Retinal pigment epithelial cell (primary cell): Measurements from ENCODE around the gene TRIM3.

Source experiments
- DNase-seq: peaks from one replicate; pipeline ENCODE4 v3.0.0-alpha.2; 2010; ENCODE audit warnings: low read depth
- H3K4me3 ChIP-seq: 2 replicates; pipeline ENCODE4 v1.5.1; 2011; ENCODE audit warnings: mild to moderate bottlenecking, low read length, control low read depth, moderate library complexity
- TF ChIP-seq, protein P1 (sequence below): conservative IDR thresholded peaks from 2 replicates; pipeline ENCODE4 v1.5.1; 2011; ENCODE audit warnings: low read depth, low read length, control low read depth, inconsistent platforms

TRIM3 gene

DNA sequence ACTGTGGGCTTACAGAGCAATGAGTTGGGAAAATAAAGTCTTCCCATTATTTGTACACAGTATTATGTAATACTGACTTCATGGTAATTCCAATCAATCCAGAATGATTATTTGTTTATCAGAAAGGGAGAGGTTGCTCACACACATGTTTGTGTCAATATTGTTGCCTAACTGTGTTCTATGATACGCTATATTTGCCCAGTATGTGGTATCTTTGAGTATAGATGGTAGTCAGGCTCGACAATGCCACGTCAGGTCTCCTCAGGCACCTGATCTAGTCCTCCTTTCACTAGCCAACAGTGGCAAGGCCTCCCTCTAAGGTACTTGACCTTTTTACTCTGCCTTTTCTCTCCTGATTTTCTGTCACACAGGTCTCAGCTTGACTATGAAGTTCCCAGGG lies 28.6 kb upstream of the TRIM3 start:
- TF ChIP-seq, protein P1, sequence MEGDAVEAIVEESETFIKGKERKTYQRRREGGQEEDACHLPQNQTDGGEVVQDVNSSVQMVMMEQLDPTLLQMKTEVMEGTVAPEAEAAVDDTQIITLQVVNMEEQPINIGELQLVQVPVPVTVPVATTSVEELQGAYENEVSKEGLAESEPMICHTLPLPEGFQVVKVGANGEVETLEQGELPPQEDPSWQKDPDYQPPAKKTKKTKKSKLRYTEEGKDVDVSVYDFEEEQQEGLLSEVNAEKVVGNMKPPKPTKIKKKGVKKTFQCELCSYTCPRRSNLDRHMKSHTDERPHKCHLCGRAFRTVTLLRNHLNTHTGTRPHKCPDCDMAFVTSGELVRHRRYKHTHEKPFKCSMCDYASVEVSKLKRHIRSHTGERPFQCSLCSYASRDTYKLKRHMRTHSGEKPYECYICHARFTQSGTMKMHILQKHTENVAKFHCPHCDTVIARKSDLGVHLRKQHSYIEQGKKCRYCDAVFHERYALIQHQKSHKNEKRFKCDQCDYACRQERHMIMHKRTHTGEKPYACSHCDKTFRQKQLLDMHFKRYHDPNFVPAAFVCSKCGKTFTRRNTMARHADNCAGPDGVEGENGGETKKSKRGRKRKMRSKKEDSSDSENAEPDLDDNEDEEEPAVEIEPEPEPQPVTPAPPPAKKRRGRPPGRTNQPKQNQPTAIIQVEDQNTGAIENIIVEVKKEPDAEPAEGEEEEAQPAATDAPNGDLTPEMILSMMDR = no peak

DNA sequence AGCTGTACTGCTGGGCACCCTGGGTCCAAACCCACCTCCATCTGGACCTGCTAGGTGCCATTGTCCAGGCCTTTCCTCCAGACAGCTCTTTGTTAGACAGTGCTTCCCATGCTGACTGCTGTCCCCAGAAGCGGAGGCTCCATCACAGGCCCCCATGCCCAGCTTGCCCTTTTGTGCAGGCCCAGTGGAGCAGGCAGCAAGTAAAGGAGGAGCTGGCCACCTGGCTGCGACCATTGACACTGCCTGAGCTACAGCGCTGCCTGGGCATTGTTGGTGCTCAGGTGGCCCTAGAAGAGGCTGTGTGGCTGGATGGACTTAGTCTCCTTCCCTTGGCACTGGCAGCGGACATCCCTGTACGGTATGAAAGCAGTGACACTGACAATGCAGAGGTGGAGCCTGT lies 24.8 kb upstream of the TRIM3 start:
- TF ChIP-seq, protein P1 = no peak
- DNase-seq = no peak
- no peak overlapping the region for H3K4me3 ChIP-seq

More for the DNA sequence above, 28.6 kb upstream of the TRIM3 start:
- H3K4me3 ChIP-seq = no peak overlapping the region
- no peak for DNase-seq

DNA sequence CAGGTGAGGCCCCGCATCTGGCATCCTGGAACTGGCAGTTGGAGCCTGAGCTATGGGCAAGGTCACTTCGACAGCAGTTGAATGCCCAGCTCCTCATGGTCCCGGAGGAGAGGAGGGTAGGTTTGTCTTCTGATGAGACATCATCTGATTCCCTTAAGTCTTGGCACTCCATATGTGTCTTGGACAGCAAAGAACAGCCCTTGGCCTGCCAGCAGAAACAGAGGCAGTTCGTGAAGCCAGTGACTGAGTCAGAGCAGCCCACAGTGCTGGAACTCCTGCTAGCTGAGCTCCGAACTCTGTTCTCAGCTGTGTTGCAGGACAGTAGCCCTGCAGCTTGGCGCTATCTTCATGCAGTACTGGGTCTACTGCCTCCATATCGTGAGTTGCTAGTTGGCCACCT lies 24.4 kb upstream of the TRIM3 start:
- no peak overlapping the region for H3K4me3 ChIP-seq
- DNase-seq = no peak
- TF ChIP-seq, protein P1 = no peak

DNA sequence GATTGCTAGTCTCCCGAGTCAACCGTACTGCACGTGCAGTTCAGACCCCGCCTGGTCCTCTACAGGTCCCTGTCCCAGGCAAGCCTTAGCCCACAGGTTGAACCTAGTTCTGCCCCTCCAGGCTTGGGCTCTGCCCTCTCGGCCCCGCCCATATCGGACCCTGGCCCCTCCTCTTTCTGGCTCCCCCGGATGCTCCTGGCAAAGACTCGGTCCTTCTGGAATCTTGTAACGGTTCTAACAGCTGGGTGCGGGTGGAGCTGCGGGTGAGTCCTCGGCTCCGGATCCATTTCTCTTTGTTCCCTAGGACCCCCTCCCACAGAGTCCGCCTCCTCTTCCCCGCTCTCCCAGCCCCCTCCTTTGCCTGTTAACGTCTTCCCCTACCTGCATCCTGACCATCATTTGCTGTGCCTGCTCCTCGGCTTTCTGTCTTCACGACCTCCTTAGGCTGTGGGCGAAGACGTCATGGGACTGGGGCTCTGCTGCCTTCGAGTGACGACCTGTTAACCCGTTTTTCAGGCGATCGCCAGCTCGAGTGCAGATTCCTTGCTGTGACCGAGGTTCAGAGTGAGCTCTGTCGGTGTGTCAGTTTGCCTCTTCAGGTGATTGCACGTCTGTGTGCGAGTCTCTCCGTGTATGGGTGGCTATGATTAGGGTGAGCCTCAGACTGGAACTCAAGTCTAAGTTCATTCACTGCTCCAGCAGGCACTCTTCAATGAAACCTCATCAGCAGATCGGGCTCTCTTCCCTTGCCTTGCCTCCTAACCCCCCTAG lies 23.5 kb upstream of the TRIM3 start, which contains the start of gene DNHD1:
DNHD1 (plus strand) TSS at position 212 of the 771 bp plus-strand sequence. CDS start 936 bp downstream, outside the sequence.
- TF ChIP-seq, protein P1 = no peak
- DNase-seq = no peak
- H3K4me3 ChIP-seq = no peak within 1 kb of the TSS

DNA sequence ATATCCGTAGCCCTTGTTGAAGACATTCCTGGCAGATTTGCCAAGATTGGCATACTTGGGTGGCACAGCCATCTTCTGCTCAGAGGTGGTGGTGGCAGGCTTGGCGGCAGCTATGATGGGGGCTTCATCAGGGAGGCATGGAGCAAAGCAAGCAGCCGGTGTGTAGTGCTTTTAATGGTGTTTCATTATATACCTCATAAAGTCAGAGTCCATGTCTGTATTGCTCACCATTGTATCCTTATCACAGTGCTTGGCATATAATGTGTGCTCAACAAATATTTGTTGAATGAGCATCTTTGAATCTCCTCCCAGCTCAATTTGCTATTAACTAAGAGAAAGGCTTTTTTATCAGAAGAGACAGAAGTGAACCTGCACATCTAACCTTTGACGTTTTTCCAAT lies 15.6 kb upstream of the TRIM3 start:
- TF ChIP-seq, protein P1 = no peak
- DNase-seq = no peak
- H3K4me3 ChIP-seq = no peak overlapping the region

DNA sequence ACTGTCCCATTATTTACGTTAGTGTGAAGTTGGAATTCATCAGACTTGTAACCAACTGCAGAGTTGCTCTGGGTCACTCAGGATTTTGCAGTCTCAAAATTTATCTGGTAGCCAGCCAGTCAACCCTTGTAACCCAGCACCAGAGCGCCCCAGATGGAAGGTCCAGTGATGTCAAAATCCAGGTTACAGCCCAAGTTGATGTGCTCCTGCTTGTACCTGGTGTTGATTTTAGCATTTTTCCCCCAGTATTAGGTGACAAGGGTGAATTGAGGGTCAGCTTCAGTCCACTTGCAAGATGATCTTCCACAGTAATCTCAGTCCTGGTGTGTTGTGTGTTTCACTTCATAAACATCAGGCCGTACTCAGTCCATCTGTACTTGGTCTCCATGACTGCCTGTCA lies 15.1 kb upstream of the TRIM3 start:
- TF ChIP-seq, protein P1 = no peak
- no peak for DNase-seq
- no peak overlapping the region for H3K4me3 ChIP-seq

DNA sequence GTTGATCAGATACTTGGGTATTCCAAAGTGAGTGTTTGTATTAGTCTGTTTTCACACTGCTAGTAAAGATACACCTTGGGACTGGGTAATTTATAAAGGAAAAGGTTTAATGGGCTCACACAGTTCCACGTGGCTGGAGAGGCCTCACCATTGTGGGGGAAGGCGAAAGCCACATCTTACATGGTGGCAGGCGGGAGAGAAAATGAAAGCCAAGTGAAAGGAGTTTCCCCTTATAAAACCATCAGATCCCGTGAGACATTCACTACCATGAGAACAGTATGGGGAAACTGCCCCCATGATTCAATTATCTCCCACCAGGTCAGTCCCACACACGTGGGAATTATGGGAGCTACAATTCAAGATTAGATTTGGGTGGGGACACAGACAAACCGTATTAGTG lies 14.6 kb upstream of the TRIM3 start:
- DNase-seq = no peak
- no peak overlapping the region for H3K4me3 ChIP-seq
- TF ChIP-seq, protein P1 = no peak
